Suprapubic skin (tissue), 4 donors: ENCODE results near the gene PDE4D.

Experiments used
- POLR2A ChIP-seq, 2 donors: fragments of 450-650 bp; IDR thresholded peaks; one replicate each; pipeline ENCODE4 v1.6.1; 2017; ENCODE audit warnings: antibody characterized with exemption in 2 of 2, mild to moderate bottlenecking in 2 of 2, moderate library complexity in 2 of 2
- POLR2AphosphoS5 ChIP-seq, 3 donors: sonication (generic); formaldehyde crosslinking; IDR thresholded peaks; one replicate each; pipeline ENCODE4 v1.6.1; 2017; ENCODE audit warnings: antibody characterized with exemption in 3 of 3
- TF ChIP-seq, protein P1 (sequence below), 2 donors: fragments of 200-600 bp in 1 of 2; fragments of 450-650 bp in 1 of 2; sonication (generic) in 1 of 2; IDR thresholded peaks; one replicate each; pipeline ENCODE4 v1.5.1; 2016 to 2019; ENCODE audit warnings: antibody characterized with exemption in 2 of 2, mild to moderate bottlenecking in 1 of 2, moderate library complexity in 1 of 2

GRCh38 chr5:59665086-59665831 lies 228.3 kb downstream of the PDE4D start:
- TF ChIP-seq, protein P1, sequence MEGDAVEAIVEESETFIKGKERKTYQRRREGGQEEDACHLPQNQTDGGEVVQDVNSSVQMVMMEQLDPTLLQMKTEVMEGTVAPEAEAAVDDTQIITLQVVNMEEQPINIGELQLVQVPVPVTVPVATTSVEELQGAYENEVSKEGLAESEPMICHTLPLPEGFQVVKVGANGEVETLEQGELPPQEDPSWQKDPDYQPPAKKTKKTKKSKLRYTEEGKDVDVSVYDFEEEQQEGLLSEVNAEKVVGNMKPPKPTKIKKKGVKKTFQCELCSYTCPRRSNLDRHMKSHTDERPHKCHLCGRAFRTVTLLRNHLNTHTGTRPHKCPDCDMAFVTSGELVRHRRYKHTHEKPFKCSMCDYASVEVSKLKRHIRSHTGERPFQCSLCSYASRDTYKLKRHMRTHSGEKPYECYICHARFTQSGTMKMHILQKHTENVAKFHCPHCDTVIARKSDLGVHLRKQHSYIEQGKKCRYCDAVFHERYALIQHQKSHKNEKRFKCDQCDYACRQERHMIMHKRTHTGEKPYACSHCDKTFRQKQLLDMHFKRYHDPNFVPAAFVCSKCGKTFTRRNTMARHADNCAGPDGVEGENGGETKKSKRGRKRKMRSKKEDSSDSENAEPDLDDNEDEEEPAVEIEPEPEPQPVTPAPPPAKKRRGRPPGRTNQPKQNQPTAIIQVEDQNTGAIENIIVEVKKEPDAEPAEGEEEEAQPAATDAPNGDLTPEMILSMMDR (IDR thresholded peaks at IDR 0.05): no peak
- TF ChIP-seq POLR2A (IDR thresholded peaks at IDR 0.05) (no peak), POLR2AphosphoS5 (IDR thresholded peaks at IDR 0.05) (no peak)
